HCT116 (cell line): ENCODE results near the gene PIK3IP1. TPM values are rescaled to one million over a fixed set of nuclear protein-coding genes. Genes with fewer than 3 reads are reported as not detected.

Experiments
- ATAC-seq: fragments of 200-7000 bp; cut with Tn5 transposase; 2 replicates; pipeline ENCODE4 v1.9.1; 2020; ENCODE audit warnings: mild to moderate bottlenecking, moderate library complexity
- BruUV-seq: library from RNA; stranded (reverse); fragments of 400-500 nt; replicated peaks from 2 replicates; lab custom pipeline; 2021; lab: Mats Ljungman, UMichigan
- CTCF ChIA-PET: fragments of 300-600 bp; sonication (Branson Sonifier 250); formaldehyde crosslinking; loops from one replicate; lab custom pipeline; 2021; ENCODE audit warnings: antibody characterized with exemption; lab: Charles Lee
- POLR2A ChIA-PET: fragments of 300-600, 350-600 bp; sonication (Branson Sonifier 250); formaldehyde crosslinking; loops from one replicate; lab custom pipeline; 2021; ENCODE audit warnings: antibody characterized with exemption; lab: Charles Lee
- RAD21 ChIA-PET, 2 experiments: fragments of 300-600 bp; sonication (Branson Sonifier 250); formaldehyde crosslinking; loops; one replicate each; lab custom pipeline; 2023; ENCODE audit warnings: low total read pairs in 2 of 2; ENCODE audit not compliant: uncharacterized antibody in 2 of 2, unreplicated experiment in 2 of 2, low non-redundant PET in 1 of 2; lab: Charles Lee
- DNase-seq: peaks from one replicate; pipeline ENCODE4 v3.0.0-alpha.2; 2010; ENCODE audit warnings: low read depth, low spot score
- H2AFZ ChIP-seq: fragments of 200-600 bp; shearing (Covaris generic), sonication (generic); 2 replicates; pipeline ENCODE4 v1.6.1; 2017; ENCODE audit warnings: low read depth, mixed run types, mixed read lengths, antibody characterized with exemption, low read length; ENCODE audit not compliant: poor library complexity, severe bottlenecking
- H3K27ac ChIP-seq: 2 replicates; pipeline ENCODE4 v1.5.1; 2012; ENCODE audit warnings: low read depth, low read length
- H3K27me3 ChIP-seq: fragments of 200-600 bp; sonication (generic); 2 replicates; pipeline ENCODE4 v1.6.1; 2016; ENCODE audit warnings: mixed run types, low read length, mixed read lengths; ENCODE audit not compliant: insufficient read depth
- H3K36me3 ChIP-seq, 2 experiments: fragments of 200-500 bp in 1 of 2; fragments of 200-600 bp in 1 of 2; sonication (Bioruptor generic) in 1 of 2; sonication (generic) in 1 of 2; 2 replicates each; pipeline versions ENCODE4 v1.5.1 to v1.6.1; 2014 to 2016; ENCODE audit warnings: low read length in 2 of 2, inconsistent platforms in 1 of 2, mixed read lengths in 1 of 2, mixed run types in 1 of 2; ENCODE audit not compliant: insufficient read depth in 2 of 2, control insufficient read depth in 1 of 2
- H3K4me1 ChIP-seq, 2 experiments: fragments of 200-600 bp in 1 of 2; sonication (generic) in 1 of 2; 2 replicates each; pipeline versions ENCODE4 v1.5.1 to v1.6.1; 2012 to 2017; ENCODE audit warnings: low read length in 2 of 2, inconsistent platforms in 1 of 2, mild to moderate bottlenecking in 1 of 2, mixed read lengths in 1 of 2, mixed run types in 1 of 2, moderate library complexity in 1 of 2; ENCODE audit not compliant: insufficient read depth in 2 of 2, control insufficient read depth in 1 of 2
- H3K4me2 ChIP-seq: fragments of 200-600 bp; sonication (generic); 2 replicates; pipeline ENCODE4 v1.6.1; 2017; ENCODE audit warnings: mixed run types, low read length, mixed read lengths
- H3K4me3 ChIP-seq, 2 experiments: fragments of 200-600 bp in 1 of 2; sonication (generic) in 1 of 2; replicated peaks in 1 of 2; 2 replicates each; pipeline ENCODE4 v1.5.1; 2011 to 2016; ENCODE audit warnings: low read length in 2 of 2, control low read depth in 1 of 2, low read depth in 1 of 2, mild to moderate bottlenecking in 1 of 2, mixed read lengths in 1 of 2, mixed run types in 1 of 2
- H3K79me2 ChIP-seq: fragments of 200-600 bp; sonication (generic); 2 replicates; pipeline ENCODE4 v1.6.1; 2017; ENCODE audit warnings: mild to moderate bottlenecking, mixed run types, low read length, moderate library complexity, mixed read lengths; ENCODE audit not compliant: insufficient read depth
- H3K9ac ChIP-seq: fragments of 200-600 bp; sonication (generic); 2 replicates; pipeline ENCODE4 v1.6.1; 2016; ENCODE audit warnings: low read length, mixed read lengths
- H3K9me2 ChIP-seq: fragments of 200-600 bp; sonication (generic), shearing (Covaris generic); 2 replicates; pipeline ENCODE4 v1.6.1; 2017; ENCODE audit warnings: mixed run types, mild to moderate bottlenecking, moderate library complexity; ENCODE audit not compliant: insufficient read depth
- H3K9me3 ChIP-seq, 2 experiments: fragments of 200-500 bp in 1 of 2; fragments of 200-600 bp in 1 of 2; sonication (Bioruptor generic) in 1 of 2; sonication (generic) in 1 of 2; 2 replicates each; pipeline ENCODE4 v1.6.1; 2014 to 2017; ENCODE audit warnings: low read length in 2 of 2, mixed read lengths in 2 of 2, inconsistent platforms in 1 of 2, low read depth in 1 of 2, mild to moderate bottlenecking in 1 of 2, mixed run types in 1 of 2, moderate library complexity in 1 of 2; ENCODE audit not compliant: control insufficient read depth in 1 of 2, insufficient read depth in 1 of 2
- H4K20me1 ChIP-seq: fragments of 200-600 bp; sonication (generic), shearing (Covaris generic); 2 replicates; pipeline ENCODE4 v1.6.1; 2017; ENCODE audit warnings: mixed run types, mild to moderate bottlenecking, moderate library complexity; ENCODE audit not compliant: insufficient read depth
- CBX3 ChIP-seq: IDR thresholded peaks from 2 replicates; pipeline ENCODE4 v1.6.1; 2012; ENCODE audit warnings: low read depth
- CEBPB ChIP-seq: IDR thresholded peaks from 2 replicates; pipeline ENCODE4 v1.6.1; 2012; ENCODE audit warnings: low read depth
- EGR1 ChIP-seq: IDR thresholded peaks from 2 replicates; pipeline ENCODE4 v1.6.1; 2012; ENCODE audit warnings: low read depth
- EZH2 ChIP-seq: fragments of 200-600 bp; sonication (generic); IDR thresholded peaks from 2 replicates; pipeline ENCODE4 v1.6.1; 2017; ENCODE audit warnings: antibody characterized with exemption, mixed run types
- EZH2phosphoT487 ChIP-seq: fragments of 200-600 bp; IDR thresholded peaks from 2 replicates; pipeline ENCODE4 v1.6.1; 2018; ENCODE audit warnings: antibody characterized with exemption, borderline replicate concordance
- FOSL1 ChIP-seq: IDR thresholded peaks from 2 replicates; pipeline ENCODE4 v1.6.1; 2012; ENCODE audit warnings: low read depth
- JUND ChIP-seq: IDR thresholded peaks from 2 replicates; pipeline ENCODE4 v1.6.1; 2012
- MAX ChIP-seq: IDR thresholded peaks from 2 replicates; pipeline ENCODE4 v1.6.1; 2012
- POLR2A ChIP-seq: IDR thresholded peaks from 2 replicates; pipeline ENCODE4 v1.7.0; 2011; ENCODE audit warnings: borderline replicate concordance; ENCODE audit not compliant: insufficient read depth, insufficient read length; ENCODE audit errors: extremely low read depth
- POLR2AphosphoS5 ChIP-seq: IDR thresholded peaks from 2 replicates; pipeline ENCODE4 v1.6.1; 2011; ENCODE audit warnings: mild to moderate bottlenecking, low read depth, low read length, moderate library complexity
- RAD21 ChIP-seq: IDR thresholded peaks from 2 replicates; pipeline ENCODE4 v1.6.1; 2012; ENCODE audit warnings: low read depth, mild to moderate bottlenecking
- REST ChIP-seq: IDR thresholded peaks from 2 replicates; pipeline ENCODE4 v1.6.1; 2012; ENCODE audit warnings: low read depth
- SIN3A ChIP-seq: IDR thresholded peaks from 2 replicates; pipeline ENCODE4 v1.6.1; 2012; ENCODE audit warnings: low read depth
- SP1 ChIP-seq: IDR thresholded peaks from 2 replicates; pipeline ENCODE4 v1.6.1; 2012; ENCODE audit warnings: low read depth
- SRF ChIP-seq: IDR thresholded peaks from 2 replicates; pipeline ENCODE4 v1.6.1; 2012; ENCODE audit warnings: low read depth
- TCF7L2 ChIP-seq: IDR thresholded peaks from 2 replicates; pipeline ENCODE4 v1.7.0; 2011; ENCODE audit warnings: borderline replicate concordance, inconsistent platforms; ENCODE audit not compliant: insufficient read depth, insufficient read length; ENCODE audit errors: extremely low read depth
- YY1 ChIP-seq: IDR thresholded peaks from 2 replicates; pipeline ENCODE4 v1.6.1; 2011; ENCODE audit warnings: low read length, low read depth, moderate library complexity, mild to moderate bottlenecking; ENCODE audit not compliant: insufficient replicate concordance; ENCODE audit errors: extremely low read depth
- ZBTB33 ChIP-seq: IDR thresholded peaks from 2 replicates; pipeline ENCODE4 v1.6.1; 2011; ENCODE audit warnings: mild to moderate bottlenecking, low read length, moderate library complexity; ENCODE audit not compliant: insufficient replicate concordance; ENCODE audit errors: extremely low read depth
- ZFX ChIP-seq: fragments of 450-650 bp; IDR thresholded peaks from 2 replicates; pipeline ENCODE4 v1.6.1; 2017
- intact Hi-C: fragments of 100-400 bp; cut with micrococcal nuclease; formaldehyde crosslinking; loops from 2 replicates; pipeline ENCODE4 v1.10.0; 2022
- total RNA-seq: library from RNA; stranded (reverse); gene quantifications from one replicate; pipeline ENCODE4 v1.2.1, GENCODE V29; 2021; ENCODE audit not compliant: unreplicated experiment

Gene PIK3IP1
- total RNA-seq, 1 experiment from 2014 or later: 1.6 TPM

- H3K9me3 ChIP-seq: no peaks in the 10 kb centered on the region
- H3K4me1 ChIP-seq: no peaks in the 10 kb centered on the region
- no peak overlapping the region for H3K4me2 ChIP-seq
- TF ChIP-seq EZH2: no peak
- no peak for TF ChIP-seq REST
- no peak for TF ChIP-seq SIN3A
- no peak for TF ChIP-seq ZBTB33
- TF ChIP-seq SP1: no peak
- no peak for TF ChIP-seq ZFX
- TF ChIP-seq MAX: no peak
- TF ChIP-seq RAD21: no peak
- no peak for TF ChIP-seq POLR2AphosphoS5
- no peak for TF ChIP-seq SRF
- TF ChIP-seq TCF7L2: no peak
- TF ChIP-seq JUND: no peak
- TF ChIP-seq FOSL1: no peak
- TF ChIP-seq EZH2phosphoT487: no peak
- TF ChIP-seq CEBPB: no peak
- no peak for TF ChIP-seq POLR2A
- no peak for TF ChIP-seq EGR1
- TF ChIP-seq CBX3: no peak
- TF ChIP-seq YY1: no peak
- no peak overlapping the region for H2AFZ ChIP-seq
- DNase-seq: no peak
- peaks cover 26 to 31% of the 10 kb centered on the region in 2 experiments; a peak in 3 of 4 replicates for H3K36me3 ChIP-seq
- no peaks in the 10 kb centered on the region for H3K9me2 ChIP-seq
- no peak overlapping the region for H3K4me3 ChIP-seq
- no TSS peak for BruUV-seq
- no peak overlapping the region for H3K27ac ChIP-seq
- ChIA-PET RAD21 (no interaction called here), POLR2A (no interaction called here), CTCF (interaction anchor here (1.4 kb wide), 1 partner anchor 15 kb away, joined by 6 read pairs; no protein-coding TSS in a partner anchor)
- H3K79me2 ChIP-seq: no peaks in the 10 kb centered on the region
- no peaks in the 10 kb centered on the region for H4K20me1 ChIP-seq
- ATAC-seq: no peak; the same call in 1 of the 2 replicates
- no peak overlapping the region for H3K9ac ChIP-seq
- intact Hi-C loops: no loop called here
- no peaks in the 10 kb centered on the region for H3K27me3 ChIP-seq
Observed at GRCh38 chr22:31327806-31328543, 35.7 kb upstream of the PIK3IP1 start.
